RWPE2 (cell line): ENCODE results near the gene SOX6.

Experiments
- ATAC-seq: fragments of 200-7000 bp; cut with Tn5 transposase; 3 replicates; pipeline ENCODE4 v1.9.1; 2021; ENCODE audit warnings: low read depth
- DNase-seq: peaks from one replicate; pipeline ENCODE4 v3.0.0-alpha.2; 2020; ENCODE audit warnings: low spot score
- H3K27ac ChIP-seq: fragments of 450-650 bp; 2 replicates; pipeline ENCODE4 v1.5.1; 2017; ENCODE audit warnings: mild to moderate bottlenecking; ENCODE audit not compliant: poor library complexity, severe bottlenecking
- H3K27me3 ChIP-seq: fragments of 250-450 bp; sonication (Bioruptor Pico); 2 replicates; pipeline ENCODE4 v1.5.1; 2021; ENCODE audit warnings: mild to moderate bottlenecking, moderate library complexity; ENCODE audit not compliant: insufficient read depth, poor library complexity, severe bottlenecking
- H3K36me3 ChIP-seq: fragments of 250-450 bp; sonication (Bioruptor Pico); 2 replicates; pipeline ENCODE4 v1.5.1; 2020; ENCODE audit warnings: low read depth, mild to moderate bottlenecking, moderate library complexity
- H3K4me1 ChIP-seq: fragments of 250-450 bp; sonication (Bioruptor Pico); 2 replicates; pipeline ENCODE4 v1.5.1; 2021; ENCODE audit warnings: mild to moderate bottlenecking, moderate library complexity; ENCODE audit not compliant: insufficient read depth, poor library complexity, severe bottlenecking
- H3K4me3 ChIP-seq: fragments of 250-450 bp; sonication (Bioruptor Pico); 2 replicates; pipeline ENCODE4 v1.5.1; 2021; ENCODE audit warnings: mild to moderate bottlenecking, moderate library complexity; ENCODE audit not compliant: severe bottlenecking
- H3K9me3 ChIP-seq: fragments of 250-450 bp; sonication (Bioruptor Pico); 2 replicates; pipeline ENCODE4 v1.5.1; 2021; ENCODE audit warnings: mild to moderate bottlenecking, moderate library complexity; ENCODE audit not compliant: severe bottlenecking
- TF ChIP-seq, protein P1 (sequence below): fragments of 450-650 bp; IDR thresholded peaks from one replicate; pipeline ENCODE4 v1.5.1; 2017; ENCODE audit warnings: mild to moderate bottlenecking, moderate library complexity; ENCODE audit not compliant: poor library complexity, severe bottlenecking

Gene SOX6

DNA sequence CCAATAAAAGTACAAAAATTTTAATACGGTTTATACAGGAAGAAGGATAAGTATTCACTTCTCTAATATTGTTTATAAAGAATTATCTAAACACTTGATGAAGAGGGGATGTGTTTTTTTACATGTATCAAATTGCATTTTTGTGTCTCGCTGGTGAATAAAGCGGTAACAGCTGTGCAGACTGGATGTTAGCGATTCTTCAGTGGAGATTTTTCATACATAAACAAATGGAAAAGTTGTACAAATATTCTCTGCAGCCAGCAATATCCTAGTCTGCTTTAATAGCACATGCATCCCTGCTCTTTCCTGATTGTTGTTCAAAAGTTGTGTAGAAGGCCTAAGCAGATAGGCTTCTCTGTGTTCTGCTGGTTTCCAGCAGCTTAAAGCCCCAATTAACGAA lies 369.3 kb downstream of the SOX6 start:
- Histone ChIP-seq H3K27ac (no peak overlapping the region), H3K4me1 (no peaks in the 10 kb centered on the region), H3K4me3 (no peak overlapping the region), H3K27me3 (no peaks in the 10 kb centered on the region), H3K9me3 (no peaks in the 10 kb centered on the region), H3K36me3 (no peaks in the 10 kb centered on the region)
- TF ChIP-seq, protein P1, sequence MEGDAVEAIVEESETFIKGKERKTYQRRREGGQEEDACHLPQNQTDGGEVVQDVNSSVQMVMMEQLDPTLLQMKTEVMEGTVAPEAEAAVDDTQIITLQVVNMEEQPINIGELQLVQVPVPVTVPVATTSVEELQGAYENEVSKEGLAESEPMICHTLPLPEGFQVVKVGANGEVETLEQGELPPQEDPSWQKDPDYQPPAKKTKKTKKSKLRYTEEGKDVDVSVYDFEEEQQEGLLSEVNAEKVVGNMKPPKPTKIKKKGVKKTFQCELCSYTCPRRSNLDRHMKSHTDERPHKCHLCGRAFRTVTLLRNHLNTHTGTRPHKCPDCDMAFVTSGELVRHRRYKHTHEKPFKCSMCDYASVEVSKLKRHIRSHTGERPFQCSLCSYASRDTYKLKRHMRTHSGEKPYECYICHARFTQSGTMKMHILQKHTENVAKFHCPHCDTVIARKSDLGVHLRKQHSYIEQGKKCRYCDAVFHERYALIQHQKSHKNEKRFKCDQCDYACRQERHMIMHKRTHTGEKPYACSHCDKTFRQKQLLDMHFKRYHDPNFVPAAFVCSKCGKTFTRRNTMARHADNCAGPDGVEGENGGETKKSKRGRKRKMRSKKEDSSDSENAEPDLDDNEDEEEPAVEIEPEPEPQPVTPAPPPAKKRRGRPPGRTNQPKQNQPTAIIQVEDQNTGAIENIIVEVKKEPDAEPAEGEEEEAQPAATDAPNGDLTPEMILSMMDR, result no peak
- ATAC-seq (no peak), DNase-seq (no peak)

DNA sequence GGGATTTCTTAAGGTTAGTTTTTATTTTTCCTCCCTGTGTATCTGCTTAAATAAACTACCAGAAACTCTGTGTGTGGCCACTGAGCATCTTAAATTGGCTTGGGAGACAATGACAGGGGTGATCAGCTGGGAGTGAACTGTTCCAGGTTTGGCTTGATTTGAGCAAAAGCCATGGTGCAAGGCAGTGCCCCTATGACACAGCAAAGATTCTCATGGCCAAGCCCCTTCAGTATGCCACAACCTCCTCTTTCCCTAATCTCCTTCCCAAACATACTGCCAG lies 370.5 kb downstream of the SOX6 start:
- Histone ChIP-seq H3K4me1 (no peaks in the 10 kb centered on the region), H3K27ac (no peak overlapping the region), H3K36me3 (no peaks in the 10 kb centered on the region), H3K27me3 (no peaks in the 10 kb centered on the region), H3K4me3 (no peak overlapping the region), H3K9me3 (no peaks in the 10 kb centered on the region)
- TF ChIP-seq, protein P1, result no peak
- ATAC-seq (no peak), DNase-seq (no peak)

DNA sequence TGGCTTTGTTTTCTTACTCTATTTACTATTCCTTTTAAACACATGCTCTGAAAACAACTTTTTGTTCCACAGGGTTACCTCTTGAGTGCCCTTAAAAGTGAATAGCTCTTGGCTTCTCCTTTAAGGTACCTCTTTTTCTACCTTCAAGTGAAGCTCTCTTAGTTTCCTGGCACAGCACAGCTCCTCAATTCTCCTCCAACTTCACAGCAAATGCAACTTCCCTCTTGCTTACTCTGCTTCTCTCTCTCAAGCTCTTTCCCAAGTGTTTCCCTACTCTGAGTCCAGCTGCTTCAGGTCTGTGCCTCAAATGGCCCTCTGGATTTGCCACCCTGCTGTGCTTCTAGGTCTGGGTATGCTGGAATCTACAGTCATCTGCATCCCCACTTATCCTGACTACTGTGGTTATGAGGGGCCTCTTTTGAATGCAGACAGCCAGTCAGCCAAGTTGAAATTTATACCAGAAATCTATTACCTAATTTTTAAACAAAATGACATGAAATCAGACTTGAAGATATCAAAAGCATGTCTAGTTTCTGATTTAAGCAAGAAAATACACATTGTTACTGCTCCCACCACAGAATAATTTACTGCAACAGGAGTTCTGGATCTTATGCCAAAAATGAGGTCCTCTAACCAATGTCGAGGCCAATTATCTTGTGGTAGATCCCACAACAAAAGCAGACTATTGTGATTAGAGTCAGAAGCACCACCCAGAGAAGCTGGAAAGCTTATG lies 371.1 kb downstream of the SOX6 start:
- Histone ChIP-seq H3K27ac (no peak overlapping the region), H3K4me3 (no peak overlapping the region), H3K27me3 (no peaks in the 10 kb centered on the region), H3K9me3 (no peaks in the 10 kb centered on the region), H3K36me3 (no peaks in the 10 kb centered on the region), H3K4me1 (no peaks in the 10 kb centered on the region)
- no peak for ATAC-seq
- TF ChIP-seq, protein P1, result no peak
- DNase-seq, result no peak

DNA sequence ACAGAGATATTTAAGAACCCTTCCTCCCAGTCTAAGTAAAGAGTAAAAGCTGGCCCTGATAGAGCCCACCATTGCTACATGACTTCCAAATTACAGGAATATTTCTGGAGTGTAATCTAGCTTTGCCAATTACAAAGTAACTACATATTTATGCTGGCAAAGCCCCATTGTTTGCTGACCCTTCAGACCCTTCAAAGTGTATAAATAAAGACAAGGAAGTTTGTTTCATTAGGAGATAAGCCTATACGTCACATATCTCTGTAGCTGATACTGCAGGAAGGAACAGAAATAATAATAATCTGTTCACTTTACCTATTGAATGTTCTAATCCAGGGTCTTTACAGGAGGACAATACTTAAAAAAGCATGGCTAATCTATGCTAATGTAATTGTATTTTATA lies 375.1 kb downstream of the SOX6 start:
- ATAC-seq (no peak), DNase-seq (no peak)
- Histone ChIP-seq H3K4me3 (no peak overlapping the region), H3K36me3 (no peaks in the 10 kb centered on the region), H3K27me3 (no peaks in the 10 kb centered on the region), H3K27ac (no peak overlapping the region), H3K9me3 (no peaks in the 10 kb centered on the region), H3K4me1 (no peaks in the 10 kb centered on the region)
- TF ChIP-seq, protein P1, result no peak

DNA sequence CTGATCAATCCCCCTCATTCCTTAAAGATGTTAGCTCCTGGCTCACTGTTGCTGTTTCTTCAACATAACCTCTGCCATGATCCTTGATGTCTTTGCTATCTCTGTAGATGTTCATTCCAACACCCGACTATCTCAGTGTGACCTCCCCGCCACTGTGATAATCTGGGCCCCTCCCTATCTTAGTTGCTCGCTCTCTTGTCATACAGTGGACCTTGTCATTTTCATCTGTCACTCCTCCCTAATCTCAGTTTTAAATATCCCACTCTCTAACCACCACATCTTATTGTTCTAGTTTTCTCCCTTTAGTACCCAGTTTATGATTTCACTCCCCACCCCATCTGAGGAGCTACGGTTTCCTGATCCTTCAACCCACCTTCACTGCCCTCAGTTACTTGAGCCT lies 379.2 kb downstream of the SOX6 start:
- no peak for DNase-seq
- Histone ChIP-seq H3K4me1 (no peaks in the 10 kb centered on the region), H3K4me3 (no peak overlapping the region), H3K36me3 (no peaks in the 10 kb centered on the region), H3K9me3 (no peaks in the 10 kb centered on the region), H3K27ac (no peak overlapping the region), H3K27me3 (no peaks in the 10 kb centered on the region)
- no peak for ATAC-seq
- TF ChIP-seq, protein P1, result no peak
